ENCODE results near the gene CTNND2.

CTNND2 gene

GRCh38 chr5:11300736-11301135, 603.5 kb downstream of the CTNND2 start:
- DNase-seq: no peak

DNA sequence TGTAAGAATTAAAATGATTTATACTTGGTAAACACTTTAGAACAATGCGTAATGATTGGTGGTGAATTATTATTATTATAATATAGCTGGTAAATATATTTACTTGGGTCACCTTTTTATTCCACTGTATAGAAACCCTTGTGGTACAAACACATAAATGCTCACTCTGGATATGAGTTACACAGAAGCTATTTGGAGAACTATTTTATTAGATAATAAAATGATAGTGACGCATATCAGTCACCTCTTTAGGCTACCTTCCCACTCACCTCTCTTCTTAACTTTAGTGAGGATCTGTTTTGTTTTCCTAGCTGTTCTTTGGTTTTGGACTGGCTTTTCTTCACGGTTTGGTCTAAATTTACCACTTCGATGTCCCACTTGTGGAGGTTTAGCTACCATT, 605.4 kb downstream of the CTNND2 start:
- no peak for DNase-seq

GRCh38 chr5:11293523-11293922, 610.7 kb downstream of the CTNND2 start:
- no peak for DNase-seq

DNA sequence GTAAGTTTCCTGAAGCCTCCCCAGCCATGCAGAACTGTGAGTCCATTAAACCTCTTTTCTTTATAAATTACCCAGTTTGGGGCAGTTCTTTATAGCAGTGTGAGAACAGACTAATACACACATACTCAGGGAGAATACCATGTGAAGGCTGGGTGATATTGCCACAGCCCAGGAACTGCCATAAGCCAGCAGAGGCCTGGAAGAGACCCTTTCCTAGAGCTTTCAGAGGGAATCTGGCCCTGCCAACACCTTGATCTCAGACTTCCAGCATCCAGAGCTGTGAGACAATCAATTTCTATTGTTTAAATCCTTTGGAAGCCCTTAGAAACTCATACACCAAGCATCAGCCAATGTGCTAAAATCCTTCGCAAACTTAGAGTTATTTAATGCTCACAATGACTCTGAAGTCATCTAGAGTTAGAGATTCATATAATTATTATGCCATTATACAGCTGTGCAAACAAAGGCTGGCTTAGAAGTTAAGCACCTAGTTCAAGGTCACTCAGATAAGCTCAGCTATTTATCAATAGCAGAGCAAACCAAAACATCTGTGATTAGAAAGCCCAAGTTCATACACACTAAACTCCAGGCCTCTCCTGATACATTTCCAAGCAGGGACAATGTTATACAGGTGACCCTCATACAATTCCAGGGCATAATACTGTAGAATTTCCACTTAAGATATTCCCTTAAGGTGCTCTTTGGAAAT, 611.4 kb downstream of the CTNND2 start:
- no peak for DNase-seq

DNA sequence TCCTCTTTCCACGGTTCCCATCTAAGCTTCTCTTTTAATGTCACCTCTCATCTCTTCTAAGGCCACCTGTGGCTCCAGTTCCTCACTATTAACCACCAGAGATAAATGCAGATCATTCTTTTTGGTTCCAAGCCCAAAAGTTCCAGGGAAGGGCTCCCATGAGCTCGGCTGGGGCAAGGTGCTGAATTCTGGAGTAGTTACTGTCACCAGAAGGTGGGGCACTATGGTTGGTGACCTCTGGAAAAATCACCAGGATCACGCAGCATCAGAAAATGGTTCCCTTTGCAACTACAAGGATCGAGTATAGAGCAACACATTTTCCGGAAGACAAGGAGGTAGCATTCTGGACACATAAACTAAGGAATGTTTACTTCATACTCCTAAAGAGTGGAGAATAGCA, 614.5 kb downstream of the CTNND2 start:
- no peak for DNase-seq

GRCh38 chr5:11289208-11289607, 615.0 kb downstream of the CTNND2 start:
- DNase-seq: no peak

DNA sequence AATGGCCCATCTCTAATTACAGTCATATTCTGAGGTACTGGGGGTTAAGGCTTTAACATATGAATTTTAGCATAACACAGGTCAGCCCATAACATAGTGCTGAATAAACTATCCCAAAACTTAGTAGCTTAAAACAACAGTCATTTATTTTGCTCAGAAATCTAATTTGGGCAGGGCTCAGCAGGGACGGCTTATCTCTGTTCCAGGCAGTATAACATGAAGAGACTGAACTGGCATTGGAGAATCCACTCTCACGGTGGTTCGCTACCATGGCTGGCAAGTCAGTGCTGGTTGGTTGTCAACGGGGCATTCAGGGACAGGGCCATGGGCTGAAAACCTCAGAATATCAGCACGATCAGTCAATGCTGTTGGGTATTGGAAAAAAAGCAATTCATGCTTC, 622.4 kb downstream of the CTNND2 start:
- DNase-seq: no peak

DNA sequence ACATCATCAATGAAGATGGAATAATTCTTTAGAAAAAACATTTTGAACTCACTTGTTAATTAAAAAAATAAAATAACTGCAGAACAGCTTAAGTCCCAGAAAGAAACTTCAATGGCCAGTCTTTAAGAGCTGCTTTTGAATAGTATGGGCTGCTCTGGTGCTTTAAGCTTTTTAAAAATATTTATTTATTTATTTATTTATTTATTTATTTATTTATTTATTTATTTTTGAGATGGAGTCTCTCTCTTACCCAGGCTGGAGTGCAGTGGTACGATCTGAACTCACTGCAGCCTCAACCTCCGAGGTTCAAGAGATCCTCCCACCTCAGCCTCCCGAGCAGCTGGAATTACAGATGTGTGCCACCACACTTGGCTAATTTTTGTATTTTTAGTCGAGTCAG, 626.9 kb downstream of the CTNND2 start:
- DNase-seq: no peak

- DNase-seq: no peak
Observed at GRCh38 chr5:11273180-11273903, 630.9 kb downstream of the CTNND2 start.

DNA sequence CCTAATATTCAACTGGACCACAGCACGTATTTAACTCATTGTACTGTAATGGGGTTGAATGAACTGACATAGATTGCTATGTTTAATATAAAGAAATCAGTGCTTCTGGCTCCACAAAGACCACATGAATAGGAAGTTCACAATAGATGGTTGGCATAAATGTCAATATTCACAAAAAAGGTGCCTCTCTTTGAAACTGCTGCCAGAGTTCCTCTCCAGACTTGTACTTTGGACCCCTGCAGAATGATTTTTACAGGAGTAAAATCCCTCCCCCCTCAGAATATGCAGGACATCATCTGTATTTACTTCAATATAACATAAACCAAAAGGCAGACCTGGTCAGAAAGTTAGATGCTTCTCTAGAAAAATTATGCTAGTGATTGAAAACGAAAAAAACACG, 634.7 kb downstream of the CTNND2 start:
- no peak for DNase-seq

- no peak for DNase-seq
Observed at GRCh38 chr5:11268891-11269290, 635.4 kb downstream of the CTNND2 start.

DNA sequence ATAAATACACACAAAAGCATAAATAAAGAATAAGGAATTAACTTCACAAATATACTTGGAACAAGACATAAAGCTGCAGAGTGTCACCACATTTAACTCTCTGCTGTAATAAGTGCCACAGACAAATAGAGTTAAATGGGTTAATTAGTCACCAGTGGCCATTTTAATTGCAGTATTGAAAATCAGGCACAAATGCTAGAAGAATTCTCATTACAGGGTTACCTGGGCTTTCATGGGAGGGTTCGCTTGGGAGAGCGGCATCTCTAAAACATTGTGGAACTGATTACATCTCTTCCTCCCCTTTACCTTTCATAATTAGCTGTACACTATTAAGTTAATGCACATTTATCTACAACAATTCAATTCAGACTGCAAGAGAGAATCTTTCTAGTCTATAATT, 637.9 kb downstream of the CTNND2 start:
- no peak for DNase-seq

GRCh38 chr5:11261241-11261640, 643.0 kb downstream of the CTNND2 start:
- no peak for DNase-seq

DNA sequence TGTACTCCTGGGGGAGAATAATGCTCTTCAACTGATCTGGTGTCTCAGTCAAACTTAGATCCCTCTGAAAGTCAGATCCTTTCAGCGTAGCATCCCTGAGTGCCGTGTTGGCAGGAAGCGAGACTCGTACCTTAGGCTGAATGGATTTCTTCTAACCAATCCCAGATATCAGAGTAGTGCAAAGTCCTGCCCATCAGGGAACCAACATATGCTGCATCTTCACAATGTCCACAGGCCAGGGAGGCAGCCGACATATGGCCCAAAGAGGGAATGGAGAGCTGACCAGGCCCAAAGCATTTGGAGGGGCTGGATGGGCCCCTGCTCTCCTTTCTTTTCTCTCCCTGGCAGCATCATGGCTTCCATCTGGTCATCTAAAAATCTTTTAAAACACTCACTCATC, 646.2 kb downstream of the CTNND2 start:
- no peak for DNase-seq

DNA sequence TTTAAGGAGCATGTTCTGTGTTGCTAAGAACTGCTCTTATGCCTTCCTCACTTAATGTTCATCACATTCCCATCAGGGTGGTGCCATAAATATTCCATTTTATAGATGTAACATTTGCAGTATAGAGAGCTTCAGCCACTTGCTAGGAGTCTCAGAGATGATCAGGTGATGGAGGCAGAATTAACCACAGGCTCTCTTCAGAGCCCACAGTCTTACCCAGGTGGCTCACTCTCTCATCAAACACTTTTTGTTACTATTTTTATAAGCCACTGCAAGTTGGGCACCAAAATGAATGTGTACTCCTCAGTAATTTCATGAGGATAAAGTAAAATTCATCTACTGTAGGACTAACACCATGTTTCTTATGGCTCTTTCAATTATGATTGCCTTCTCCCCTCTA, 651.7 kb downstream of the CTNND2 start:
- no peak for DNase-seq

DNA sequence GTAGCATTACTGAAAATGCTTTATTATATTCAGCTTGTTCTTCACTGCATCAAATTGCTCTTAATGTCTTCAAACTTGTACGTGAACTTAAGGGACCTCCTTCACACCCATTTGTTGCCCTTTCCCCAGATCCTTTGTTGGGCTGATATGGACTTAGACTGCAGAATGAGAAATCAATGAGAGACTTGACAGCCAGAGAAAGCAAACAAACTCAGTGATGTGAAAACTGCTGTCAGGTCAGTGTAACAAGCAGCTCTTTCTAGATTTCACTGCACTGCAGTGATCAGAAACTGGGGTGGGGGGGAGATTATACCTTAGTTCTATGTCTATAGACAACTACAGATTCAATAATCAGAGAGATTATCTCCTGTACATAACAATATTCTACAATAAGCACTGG, 652.2 kb downstream of the CTNND2 start:
- DNase-seq: no peak

GRCh38 chr5:11251247-11251646, 653.0 kb downstream of the CTNND2 start:
- DNase-seq: no peak

DNA sequence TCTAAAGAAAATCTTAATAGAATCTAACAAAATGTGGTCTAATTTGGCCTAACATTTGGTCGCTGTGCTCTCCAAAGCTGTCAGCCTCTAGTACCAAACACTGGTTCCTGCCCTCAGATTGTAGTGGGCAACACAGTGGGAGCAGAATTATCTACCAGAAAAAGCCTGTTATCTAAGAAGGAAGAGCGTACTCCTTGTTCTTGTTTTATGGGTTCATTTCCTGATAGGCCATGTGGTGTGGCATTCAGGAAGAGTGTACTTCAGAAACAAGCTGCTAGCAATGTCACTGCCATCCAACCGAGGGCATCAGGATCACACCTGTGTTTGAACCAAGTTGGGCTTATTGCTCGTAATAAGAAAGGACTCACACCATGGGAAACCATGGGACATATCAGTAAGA, 655.3 kb downstream of the CTNND2 start:
- no peak for DNase-seq

DNA sequence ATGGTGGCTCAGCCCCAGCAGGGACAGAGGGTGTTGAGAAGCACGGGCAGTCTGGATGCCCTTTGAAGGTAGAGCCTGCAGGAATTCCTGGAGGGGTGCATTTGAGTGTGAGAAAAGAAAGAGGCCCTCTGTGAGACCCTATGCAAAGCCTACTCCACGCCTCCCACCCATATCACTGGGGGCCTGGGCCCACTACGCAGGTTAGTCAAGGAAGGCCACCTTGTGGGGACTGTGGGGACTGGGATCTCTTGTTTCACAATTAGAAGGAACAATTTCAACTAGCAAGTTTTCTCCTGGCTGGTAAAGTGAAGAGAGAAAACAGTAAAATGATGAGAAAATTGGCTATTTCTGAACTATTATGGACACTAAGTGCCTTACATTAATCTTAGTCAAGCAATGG, 657.0 kb downstream of the CTNND2 start:
- no peak for DNase-seq

DNA sequence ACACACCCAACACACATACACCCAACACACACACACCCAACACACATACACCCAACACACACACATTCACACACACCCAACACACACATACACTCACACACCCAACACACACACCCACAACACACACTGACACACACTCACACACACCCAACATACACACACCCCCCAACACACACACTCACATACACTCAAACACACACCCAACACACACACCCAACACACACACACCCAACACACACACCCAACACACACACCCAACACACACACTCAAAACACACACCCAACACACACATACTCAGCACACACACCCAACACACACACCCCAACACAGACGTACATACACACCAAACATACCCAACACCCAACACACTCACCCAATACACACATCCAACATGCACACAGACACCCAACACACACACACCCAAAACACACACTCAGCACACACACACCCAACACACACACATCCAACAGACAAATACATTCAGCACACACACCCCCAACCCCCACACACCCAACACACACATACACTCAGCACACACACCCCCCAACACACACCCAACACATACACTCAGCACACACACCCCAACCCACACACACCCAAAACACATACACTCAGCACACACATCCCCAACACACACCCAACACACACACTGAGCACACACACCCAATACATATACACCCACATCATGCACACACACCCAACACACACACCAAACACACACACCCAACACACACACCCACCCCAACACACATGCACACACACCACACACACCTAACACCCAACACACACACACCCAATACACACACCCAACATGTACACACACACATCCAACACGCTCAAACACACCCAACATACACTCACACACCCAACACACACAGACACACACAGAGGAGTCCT, 663.7 kb downstream of the CTNND2 start:
- no peak for DNase-seq

DNA sequence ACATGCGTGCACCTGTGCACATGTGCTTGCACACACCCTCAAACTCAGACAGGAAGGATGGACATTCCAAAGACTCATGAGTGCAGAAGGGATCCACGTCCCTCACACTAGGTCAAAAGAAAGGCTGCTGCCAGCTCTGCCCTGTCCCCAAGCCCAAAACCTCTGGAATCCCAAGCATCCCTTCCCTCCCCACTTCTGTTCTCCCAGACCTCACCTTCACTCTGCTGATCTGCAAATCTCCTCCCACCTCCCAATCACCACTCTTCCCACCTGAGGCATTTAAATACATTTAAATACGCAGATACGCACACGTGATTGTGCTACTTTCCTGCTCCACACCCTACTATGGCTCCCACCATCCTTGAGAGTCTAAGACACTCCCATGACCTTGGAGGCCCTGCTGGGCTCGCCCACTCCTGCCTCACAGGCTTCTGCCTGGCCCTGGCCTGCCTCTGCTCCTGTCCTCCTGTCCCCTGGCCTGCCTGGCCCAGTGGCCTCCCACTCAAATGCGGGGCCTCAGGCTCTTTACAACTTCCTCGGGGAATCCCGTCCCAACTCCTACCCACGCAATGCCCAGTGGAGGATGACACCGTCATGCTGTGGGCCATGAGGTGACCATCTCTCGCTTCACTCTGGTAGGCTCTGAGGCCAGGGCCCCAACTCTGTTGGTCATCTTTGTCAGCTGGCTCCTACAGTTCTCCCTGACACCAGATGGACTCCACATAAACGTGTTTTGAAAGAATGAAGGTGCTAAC, 664.8 kb downstream of the CTNND2 start:
- no peak for DNase-seq

GRCh38 chr5:11234501-11234911, 669.7 kb downstream of the CTNND2 start:
- DNase-seq: no peak

GRCh38 chr5:11230890-11231289, 673.4 kb downstream of the CTNND2 start:
- DNase-seq: no peak

All from stimulated activated CD4-positive, alpha-beta T cell treated with anti-CD3 and anti-CD28 coated beads, Interleukin-4, amount 100 ng/mL, for 1 hour (primary cell).